Stimulated activated naive B cell treated with anti-CD40 and anti-IgM and Interleukin-4, amounts not matched to agents 10 μg/mL and 1 μg/mL and 100 μg/mL, for 72 hours (primary cell): ENCODE results near the gene FSIP2.
A peak's percentile ranks its signal among the peaks of the same experiment; 100 is the strongest.

Experiments used
- ATAC-seq, 2 donors: fragments of 150-1000 bp; cut with Tn5 transposase; replicated peaks; 2 replicates each; pipeline ENCODE4 v1.10.0; 2021; ENCODE audit warnings: moderate library complexity in 1 of 2
- DNase-seq: peaks from one replicate; pipeline ENCODE4 v3.0.0; 2021
- H3K27ac Mint-ChIP-seq: one replicate; pipeline ENCODE4 v1.8.0; 2022; ENCODE audit warnings: mild to moderate bottlenecking, mixed read lengths
- H3K27me3 Mint-ChIP-seq, 2 donors: one replicate each; pipeline ENCODE4 v1.8.0; 2022; ENCODE audit warnings: mixed read lengths in 2 of 2
- H3K36me3 Mint-ChIP-seq, 2 donors: one replicate each; pipeline ENCODE4 v1.8.0; 2022; ENCODE audit warnings: mixed read lengths in 2 of 2, mild to moderate bottlenecking in 1 of 2
- H3K4me1 Mint-ChIP-seq, 2 donors: one replicate each; pipeline ENCODE4 v1.8.0; 2022; ENCODE audit warnings: mixed read lengths in 2 of 2, mild to moderate bottlenecking in 1 of 2
- H3K4me3 Mint-ChIP-seq, 2 donors: one replicate each; pipeline ENCODE4 v1.8.0; 2022; ENCODE audit warnings: mild to moderate bottlenecking in 2 of 2, mixed read lengths in 2 of 2, moderate library complexity in 1 of 2
- H3K9me3 Mint-ChIP-seq, 2 donors: one replicate each; pipeline ENCODE4 v1.8.0; 2022; ENCODE audit warnings: mixed read lengths in 2 of 2, mild to moderate bottlenecking in 1 of 2

Gene FSIP2

GRCh38 chr2:185738679-185739472 lies at the start of gene FSIP2:
Gene FSIP2, plus strand, starts transcription at chr2:185738804. Its CDS starts 91 bp downstream, at chr2:185738895.
- Mint-ChIP-seq H3K36me3 (peaks cover 4% of the 10 kb centered on the region in 2 donors), H3K4me1 (peaks cover 0 to 6% of the 10 kb centered on the region in 2 donors), H3K27ac (no peak within 1 kb of the TSS), H3K4me3 (peak within 1 kb of the TSS in 1 of 2 donors; percentile 33), H3K27me3 (peaks cover 9 to 18% of the 10 kb centered on the region in 2 donors), H3K9me3 (peaks cover 4 to 9% of the 10 kb centered on the region in 2 donors)
- ATAC-seq = peak; percentile 84 to 88
- DNase-seq = peak; percentile 35

GRCh38 chr2:185689906-185690539 lies 48.6 kb upstream of the FSIP2 start:
- no peaks in the 10 kb centered on the region for H3K36me3 Mint-ChIP-seq
- H3K27ac Mint-ChIP-seq = no peak overlapping the region
- no peak overlapping the region for H3K4me3 Mint-ChIP-seq

GRCh38 chr2:185695711-185696235 lies 42.8 kb upstream of the FSIP2 start:
- Mint-ChIP-seq H3K36me3 (no peaks in the 10 kb centered on the region), H3K9me3 (no peaks in the 10 kb centered on the region), H3K4me1 (no peaks in the 10 kb centered on the region), H3K27ac (no peak overlapping the region), H3K27me3 (no peaks in the 10 kb centered on the region), H3K4me3 (no peak overlapping the region)
- DNase-seq = no peak
- ATAC-seq = no peak

More at GRCh38 chr2:185689906-185690539, 48.6 kb upstream of the FSIP2 start:
- Mint-ChIP-seq H3K27me3 (no peaks in the 10 kb centered on the region), H3K9me3 (no peaks in the 10 kb centered on the region), H3K4me1 (no peaks in the 10 kb centered on the region)
- ATAC-seq (no peak), DNase-seq (no peak)

GRCh38 chr2:185700883-185701282 lies 37.7 kb upstream of the FSIP2 start:
- Mint-ChIP-seq H3K4me3 (no peak overlapping the region), H3K27me3 (no peaks in the 10 kb centered on the region), H3K27ac (no peak overlapping the region), H3K36me3 (no peaks in the 10 kb centered on the region), H3K9me3 (no peaks in the 10 kb centered on the region), H3K4me1 (no peaks in the 10 kb centered on the region)
- ATAC-seq (no peak), DNase-seq (no peak)

- Mint-ChIP-seq H3K4me3 (no peak overlapping the region), H3K4me1 (peaks cover 0 to 6% of the 10 kb centered on the region in 2 donors), H3K36me3 (peaks cover 4% of the 10 kb centered on the region in 2 donors)
Observed at GRCh38 chr2:185734658-185735057, 3.9 kb upstream of the FSIP2 start.

GRCh38 chr2:185736210-185736609 lies 2.4 kb upstream of the FSIP2 start:
- H3K4me3 Mint-ChIP-seq = no peak overlapping the region
- H3K4me1 Mint-ChIP-seq = peaks cover 0 to 6% of the 10 kb centered on the region in 2 donors
- DNase-seq (no peak), ATAC-seq (no peak)
- H3K9me3 Mint-ChIP-seq = peaks cover 4 to 9% of the 10 kb centered on the region in 2 donors
- H3K27me3 Mint-ChIP-seq = peaks cover 9 to 18% of the 10 kb centered on the region in 2 donors
- no peak overlapping the region for H3K27ac Mint-ChIP-seq
- peaks cover 4% of the 10 kb centered on the region in 2 donors for H3K36me3 Mint-ChIP-seq

More at GRCh38 chr2:185734658-185735057, 3.9 kb upstream of the FSIP2 start:
- Mint-ChIP-seq H3K27ac (no peak overlapping the region), H3K27me3 (peaks cover 9 to 14% of the 10 kb centered on the region in 2 donors), H3K9me3 (peaks cover 4 to 9% of the 10 kb centered on the region in 2 donors)
- DNase-seq = no peak
- no peak for ATAC-seq

- Mint-ChIP-seq H3K36me3 (no peaks in the 10 kb centered on the region), H3K4me3 (no peak overlapping the region), H3K9me3 (peaks cover 0 to 7% of the 10 kb centered on the region in 2 donors), H3K27me3 (no peaks in the 10 kb centered on the region), H3K27ac (no peak overlapping the region), H3K4me1 (no peaks in the 10 kb centered on the region)
- ATAC-seq (no peak), DNase-seq (no peak)
Observed at GRCh38 chr2:185745864-185746859, 7.6 kb downstream of the FSIP2 start.

- H3K4me3 Mint-ChIP-seq = no peak overlapping the region
- no peaks in the 10 kb centered on the region for H3K36me3 Mint-ChIP-seq
- H3K27ac Mint-ChIP-seq = no peak overlapping the region
- no peaks in the 10 kb centered on the region for H3K9me3 Mint-ChIP-seq
- H3K27me3 Mint-ChIP-seq = no peaks in the 10 kb centered on the region
- no peaks in the 10 kb centered on the region for H3K4me1 Mint-ChIP-seq
- no peak for ATAC-seq
- DNase-seq = no peak
Observed at GRCh38 chr2:185757356-185757755, 18.8 kb downstream of the FSIP2 start.

- Mint-ChIP-seq H3K36me3 (peaks cover 5 to 6% of the 10 kb centered on the region in 2 donors), H3K9me3 (peaks cover 29 to 32% of the 10 kb centered on the region in 2 donors), H3K27me3 (no peaks in the 10 kb centered on the region)
Observed at GRCh38 chr2:185771396-185771795, 32.8 kb downstream of the FSIP2 start.

GRCh38 chr2:185780890-185781289 lies 42.3 kb downstream of the FSIP2 start:
- H3K9me3 Mint-ChIP-seq = no peaks in the 10 kb centered on the region
- no peak for DNase-seq

More at GRCh38 chr2:185771396-185771795, 32.8 kb downstream of the FSIP2 start:
- Mint-ChIP-seq H3K4me3 (no peak overlapping the region), H3K4me1 (no peaks in the 10 kb centered on the region), H3K27ac (no peak overlapping the region)
- ATAC-seq (no peak), DNase-seq (no peak)

GRCh38 chr2:185782223-185782769 lies 43.7 kb downstream of the FSIP2 start:
- DNase-seq (no peak), ATAC-seq (no peak)
- Mint-ChIP-seq H3K36me3 (no peaks in the 10 kb centered on the region), H3K4me3 (no peak overlapping the region), H3K27me3 (no peaks in the 10 kb centered on the region), H3K4me1 (no peaks in the 10 kb centered on the region), H3K9me3 (no peaks in the 10 kb centered on the region), H3K27ac (no peak overlapping the region)

More at GRCh38 chr2:185780890-185781289, 42.3 kb downstream of the FSIP2 start:
- H3K27me3 Mint-ChIP-seq = no peaks in the 10 kb centered on the region
- H3K36me3 Mint-ChIP-seq = no peaks in the 10 kb centered on the region
- ATAC-seq = no peak
- H3K4me3 Mint-ChIP-seq = no peak overlapping the region
- H3K4me1 Mint-ChIP-seq = no peaks in the 10 kb centered on the region
- no peak overlapping the region for H3K27ac Mint-ChIP-seq

- DNase-seq (no peak), ATAC-seq (no peak)
- H3K4me1 Mint-ChIP-seq = no peaks in the 10 kb centered on the region
- H3K9me3 Mint-ChIP-seq = no peaks in the 10 kb centered on the region
- H3K4me3 Mint-ChIP-seq = no peak overlapping the region
- no peaks in the 10 kb centered on the region for H3K36me3 Mint-ChIP-seq
- H3K27ac Mint-ChIP-seq = no peak overlapping the region
- H3K27me3 Mint-ChIP-seq = no peaks in the 10 kb centered on the region
Observed at GRCh38 chr2:185785156-185785555, 46.6 kb downstream of the FSIP2 start.

GRCh38 chr2:185785851-185786473 lies 47.4 kb downstream of the FSIP2 start:
- H3K4me3 Mint-ChIP-seq = no peak overlapping the region
- no peaks in the 10 kb centered on the region for H3K27me3 Mint-ChIP-seq
- H3K9me3 Mint-ChIP-seq = no peaks in the 10 kb centered on the region
- ATAC-seq (peak in 1 of 2 donors; percentile 43), DNase-seq (no peak)
- H3K36me3 Mint-ChIP-seq = no peaks in the 10 kb centered on the region
- H3K4me1 Mint-ChIP-seq = no peaks in the 10 kb centered on the region
- no peak overlapping the region for H3K27ac Mint-ChIP-seq
